Osteoblast (primary cell): ENCODE measurements around the gene MYO18B. TPM values are rescaled to one million over a fixed set of nuclear protein-coding genes. Genes with fewer than 3 reads are reported as not detected.

ENCODE experiments used
- DNase-seq: peaks from one replicate; pipeline ENCODE4 v3.0.0; 2011; ENCODE audit warnings: low spot score, mixed read lengths; ENCODE audit not compliant: insufficient read length; ENCODE audit errors: missing footprints
- H2AFZ ChIP-seq: 2 replicates; pipeline ENCODE4 v1.6.0; 2011; ENCODE audit warnings: mild to moderate bottlenecking, low read length
- H3K27ac ChIP-seq: 2 replicates; pipeline ENCODE4 v1.5.1; 2011; ENCODE audit warnings: mild to moderate bottlenecking, low read depth, low read length, moderate library complexity
- H3K27me3 ChIP-seq: 2 replicates; pipeline ENCODE4 v1.6.0; 2012; ENCODE audit warnings: mild to moderate bottlenecking, control low read depth, inconsistent platforms, low read length, moderate library complexity; ENCODE audit not compliant: insufficient read depth
- H3K36me3 ChIP-seq: 2 replicates; pipeline ENCODE4 v1.5.1; 2011; ENCODE audit warnings: mild to moderate bottlenecking, low read length, control low read depth, moderate library complexity; ENCODE audit not compliant: insufficient read depth
- H3K4me1 ChIP-seq: 2 replicates; pipeline ENCODE4 v1.5.1; 2011; ENCODE audit warnings: mild to moderate bottlenecking, low read length, control low read depth, moderate library complexity; ENCODE audit not compliant: insufficient read depth
- H3K4me2 ChIP-seq: 2 replicates; pipeline ENCODE4 v1.6.0; 2011; ENCODE audit warnings: mild to moderate bottlenecking, low read length; ENCODE audit not compliant: insufficient read depth
- H3K4me3 ChIP-seq: fragments of 200-600 bp; sonication (generic); 3 replicates; pipeline ENCODE4 v1.5.1; 2012; ENCODE audit warnings: mild to moderate bottlenecking, low read length, inconsistent platforms; ENCODE audit not compliant: insufficient read depth
- H3K79me2 ChIP-seq: 2 replicates; pipeline ENCODE4 v1.6.0; 2012; ENCODE audit warnings: mild to moderate bottlenecking, low read length, control low read depth, inconsistent platforms; ENCODE audit not compliant: insufficient read depth
- H3K9me3 ChIP-seq: 2 replicates; pipeline ENCODE4 v1.5.1; 2011; ENCODE audit warnings: low read depth, low read length, control low read depth
- H4K20me1 ChIP-seq: 2 replicates; pipeline ENCODE4 v1.6.0; 2012; ENCODE audit warnings: mild to moderate bottlenecking, low read length, control low read depth; ENCODE audit not compliant: insufficient read depth
- CTCF ChIP-seq: IDR thresholded peaks from 2 replicates; pipeline ENCODE4 v1.5.1; 2011; ENCODE audit warnings: mild to moderate bottlenecking, low read depth, low read length, moderate library complexity; ENCODE audit errors: extremely low read depth
- total RNA-seq: library from RNA; depleted of rRNA; stranded (reverse); fragments of >200 nt; gene quantifications from 2 replicates; pipeline ENCODE4 v1.2.3, GENCODE V29; 2012

MYO18B gene
- total RNA-seq, 1 donor, result under 0.01 TPM

GRCh38 chr22:25783856-25784255 is 41.9 kb downstream of the MYO18B start:
- Histone ChIP-seq H3K36me3 (no peaks in the 10 kb centered on the region), H3K27me3 (peaks cover 7% of the 10 kb centered on the region), H4K20me1 (no peaks in the 10 kb centered on the region), H3K79me2 (no peaks in the 10 kb centered on the region), H3K9me3 (no peaks in the 10 kb centered on the region), H2AFZ (no peak overlapping the region), H3K27ac (no peak overlapping the region), H3K4me1 (no peaks in the 10 kb centered on the region), H3K4me3 (no peak overlapping the region), H3K4me2 (no peak overlapping the region)
- no peak for DNase-seq
- TF ChIP-seq CTCF, result no peak

- H3K9me3 ChIP-seq, result no peaks in the 10 kb centered on the region
- H3K27me3 ChIP-seq, result peaks cover 7% of the 10 kb centered on the region
- H3K36me3 ChIP-seq, result no peaks in the 10 kb centered on the region
- no peak overlapping the region for H3K27ac ChIP-seq
- TF ChIP-seq CTCF, result no peak
- H3K4me3 ChIP-seq, result no peak overlapping the region
- no peaks in the 10 kb centered on the region for H3K4me1 ChIP-seq
- H4K20me1 ChIP-seq, result no peaks in the 10 kb centered on the region
- no peak overlapping the region for H2AFZ ChIP-seq
- no peak for DNase-seq
- no peak overlapping the region for H3K4me2 ChIP-seq
- H3K79me2 ChIP-seq, result no peaks in the 10 kb centered on the region
These were observed 44.2 kb downstream of the MYO18B start for GRCh38 chr22:25786165-25786564.

GRCh38 chr22:25791556-25791955 is 49.6 kb downstream of the MYO18B start:
- no peaks in the 10 kb centered on the region for H3K79me2 ChIP-seq
- H2AFZ ChIP-seq, result no peak overlapping the region
- no peaks in the 10 kb centered on the region for H3K9me3 ChIP-seq
- no peaks in the 10 kb centered on the region for H4K20me1 ChIP-seq
- no peak overlapping the region for H3K4me2 ChIP-seq
- no peaks in the 10 kb centered on the region for H3K36me3 ChIP-seq
- no peak overlapping the region for H3K4me3 ChIP-seq
- no peak for TF ChIP-seq CTCF
- DNase-seq, result no peak
- no peak overlapping the region for H3K27ac ChIP-seq
- H3K4me1 ChIP-seq, result no peaks in the 10 kb centered on the region
- no peaks in the 10 kb centered on the region for H3K27me3 ChIP-seq

- no peak for DNase-seq
- Histone ChIP-seq H3K9me3 (no peaks in the 10 kb centered on the region), H2AFZ (no peak overlapping the region), H3K4me2 (no peak overlapping the region), H3K4me3 (no peak overlapping the region), H3K27me3 (peaks cover 4% of the 10 kb centered on the region), H3K27ac (no peak overlapping the region), H3K36me3 (no peaks in the 10 kb centered on the region), H4K20me1 (no peaks in the 10 kb centered on the region), H3K4me1 (no peaks in the 10 kb centered on the region), H3K79me2 (no peaks in the 10 kb centered on the region)
- no peak for TF ChIP-seq CTCF
These were observed 53.5 kb downstream of the MYO18B start for GRCh38 chr22:25795478-25795877.
